Measurements from ENCODE around the gene NLGN4X.

DNA sequence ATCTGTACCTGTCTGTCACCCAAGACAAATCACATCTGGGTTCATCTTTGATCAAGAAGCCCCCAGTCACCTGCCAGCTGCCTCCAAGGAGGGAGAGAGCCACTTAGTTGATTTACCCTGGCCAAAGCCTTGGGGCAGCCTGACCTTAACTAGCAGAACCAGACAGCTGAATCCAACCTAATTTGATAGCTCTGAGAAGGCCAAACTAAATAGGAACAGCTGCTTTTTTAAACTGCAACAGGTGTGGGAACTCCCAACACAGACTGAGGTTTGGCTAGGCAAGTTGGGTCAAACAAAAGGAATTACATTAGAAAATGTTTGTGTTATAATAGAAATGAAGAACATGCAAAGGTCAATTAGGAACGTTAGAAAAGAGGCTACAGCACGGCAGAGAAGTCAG lies 375.7 kb downstream of the NLGN4X start:
- TF ChIP-seq, protein P1, sequence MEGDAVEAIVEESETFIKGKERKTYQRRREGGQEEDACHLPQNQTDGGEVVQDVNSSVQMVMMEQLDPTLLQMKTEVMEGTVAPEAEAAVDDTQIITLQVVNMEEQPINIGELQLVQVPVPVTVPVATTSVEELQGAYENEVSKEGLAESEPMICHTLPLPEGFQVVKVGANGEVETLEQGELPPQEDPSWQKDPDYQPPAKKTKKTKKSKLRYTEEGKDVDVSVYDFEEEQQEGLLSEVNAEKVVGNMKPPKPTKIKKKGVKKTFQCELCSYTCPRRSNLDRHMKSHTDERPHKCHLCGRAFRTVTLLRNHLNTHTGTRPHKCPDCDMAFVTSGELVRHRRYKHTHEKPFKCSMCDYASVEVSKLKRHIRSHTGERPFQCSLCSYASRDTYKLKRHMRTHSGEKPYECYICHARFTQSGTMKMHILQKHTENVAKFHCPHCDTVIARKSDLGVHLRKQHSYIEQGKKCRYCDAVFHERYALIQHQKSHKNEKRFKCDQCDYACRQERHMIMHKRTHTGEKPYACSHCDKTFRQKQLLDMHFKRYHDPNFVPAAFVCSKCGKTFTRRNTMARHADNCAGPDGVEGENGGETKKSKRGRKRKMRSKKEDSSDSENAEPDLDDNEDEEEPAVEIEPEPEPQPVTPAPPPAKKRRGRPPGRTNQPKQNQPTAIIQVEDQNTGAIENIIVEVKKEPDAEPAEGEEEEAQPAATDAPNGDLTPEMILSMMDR (IDR thresholded peaks at IDR 0.05) = no peak
- TF ChIP-seq ZFX (IDR thresholded peaks at IDR 0.05; ENCODE audit: borderline replicate concordance) = no peak

Data from 22Rv1 (cell line).